ENCODE measurements around the gene HOXC9.

DNA sequence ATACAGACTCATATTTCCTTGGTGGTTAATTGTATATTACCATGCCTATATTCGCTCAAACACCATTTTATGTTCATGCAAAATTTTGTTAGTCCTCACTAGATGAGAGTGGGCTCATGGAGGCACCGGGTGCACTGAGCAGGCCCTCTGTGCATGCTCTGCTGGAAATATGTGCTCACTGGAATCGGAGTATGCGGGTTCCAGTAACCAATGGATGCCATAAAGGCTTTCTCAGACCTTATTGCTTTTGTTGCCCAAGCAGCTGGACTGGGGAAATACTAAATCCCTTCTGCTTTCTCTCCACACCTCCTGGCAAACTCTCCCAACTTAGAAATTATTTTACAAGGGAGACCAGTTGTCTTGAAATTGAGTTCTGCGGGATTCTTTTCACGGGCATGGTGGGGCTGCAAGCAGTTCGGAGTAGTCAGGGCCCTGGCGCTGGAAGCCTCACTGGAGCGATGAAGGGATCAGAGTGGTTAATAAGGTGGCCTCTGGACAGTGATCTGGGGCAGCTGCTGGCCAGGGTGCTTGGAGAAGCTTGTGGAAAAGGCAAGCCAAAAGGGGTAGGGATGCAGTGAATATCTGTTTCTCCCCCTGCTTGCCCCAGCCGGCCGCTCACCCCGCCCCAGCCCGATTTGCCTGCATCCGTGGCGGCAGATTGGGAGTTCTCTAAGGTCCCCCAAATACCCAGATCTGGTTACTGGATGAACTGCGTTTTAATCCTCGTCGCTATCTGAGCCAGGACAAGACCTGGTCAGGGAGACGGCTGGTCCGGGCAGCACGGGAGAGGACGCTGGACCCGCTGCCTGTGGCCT, 20.8 kb downstream of the HOXC9 start:
- TF ChIP-seq, protein P1, sequence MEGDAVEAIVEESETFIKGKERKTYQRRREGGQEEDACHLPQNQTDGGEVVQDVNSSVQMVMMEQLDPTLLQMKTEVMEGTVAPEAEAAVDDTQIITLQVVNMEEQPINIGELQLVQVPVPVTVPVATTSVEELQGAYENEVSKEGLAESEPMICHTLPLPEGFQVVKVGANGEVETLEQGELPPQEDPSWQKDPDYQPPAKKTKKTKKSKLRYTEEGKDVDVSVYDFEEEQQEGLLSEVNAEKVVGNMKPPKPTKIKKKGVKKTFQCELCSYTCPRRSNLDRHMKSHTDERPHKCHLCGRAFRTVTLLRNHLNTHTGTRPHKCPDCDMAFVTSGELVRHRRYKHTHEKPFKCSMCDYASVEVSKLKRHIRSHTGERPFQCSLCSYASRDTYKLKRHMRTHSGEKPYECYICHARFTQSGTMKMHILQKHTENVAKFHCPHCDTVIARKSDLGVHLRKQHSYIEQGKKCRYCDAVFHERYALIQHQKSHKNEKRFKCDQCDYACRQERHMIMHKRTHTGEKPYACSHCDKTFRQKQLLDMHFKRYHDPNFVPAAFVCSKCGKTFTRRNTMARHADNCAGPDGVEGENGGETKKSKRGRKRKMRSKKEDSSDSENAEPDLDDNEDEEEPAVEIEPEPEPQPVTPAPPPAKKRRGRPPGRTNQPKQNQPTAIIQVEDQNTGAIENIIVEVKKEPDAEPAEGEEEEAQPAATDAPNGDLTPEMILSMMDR (IDR thresholded peaks at IDR 0.05), result no peak
- TF ChIP-seq POLR2A (IDR thresholded peaks at IDR 0.05), result no peak
